ENCODE results near the gene NUP210L.
"Not testable (repeated sequence)": the region's sequence is repeated elsewhere in the genome, so short reads cannot be mapped to it uniquely, and the experiment has no call there.

The NUP210L gene

DNA sequence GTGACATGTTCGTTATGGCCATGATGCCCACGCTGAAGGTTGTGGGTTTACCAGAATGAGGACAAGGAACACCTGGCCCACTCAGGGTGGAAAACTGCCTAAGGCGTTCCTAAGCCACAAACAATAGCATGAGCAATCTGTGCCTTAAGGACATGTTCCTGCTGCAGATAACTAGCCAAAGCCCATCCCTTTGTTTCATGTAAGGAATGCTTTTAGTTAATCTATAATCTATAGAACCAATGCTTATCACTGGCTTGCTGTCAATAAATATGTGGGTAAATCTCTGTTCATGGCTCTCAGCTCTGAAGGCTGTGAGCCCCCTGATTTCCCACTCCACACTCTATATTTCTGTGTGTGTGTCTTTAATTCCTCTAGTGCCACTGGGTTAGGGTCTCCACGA is 107.4 kb downstream of the NUP210L start:
- H2AK5ac ChIP-seq (ENCODE audit: low read length, severe bottlenecking); H3K9me3 ChIP-seq (ENCODE audit: control insufficient read depth, low read length); H3K4me1 ChIP-seq (ENCODE audit: control insufficient read depth, insufficient read depth, low read depth, low read length); H2BK15ac ChIP-seq (ENCODE audit: low read depth, poor library complexity, severe bottlenecking); H2AFZ ChIP-seq (ENCODE audit: low read depth, low read length); H3K4me2 ChIP-seq (ENCODE audit: low read length, poor library complexity, severe bottlenecking); H3K4ac ChIP-seq (ENCODE audit: low read depth in 1 of 2, low read length in 2 of 2); H2BK5ac ChIP-seq (ENCODE audit: low read depth, low read length, poor library complexity, severe bottlenecking); H3K23ac ChIP-seq (ENCODE audit: low read length in 2 of 2); H3K9ac ChIP-seq (ENCODE audit: low read length); H3K14ac ChIP-seq (ENCODE audit: low read length in 2 of 2); DNase-seq; H4K8ac ChIP-seq (ENCODE audit: low read length); H3K79me1 ChIP-seq (replicated peaks; ENCODE audit: low read length, poor library complexity, severe bottlenecking); H3K27ac ChIP-seq (ENCODE audit: low read length, poor library complexity, severe bottlenecking); H2BK12ac ChIP-seq (ENCODE audit: low read length in 2 of 2); H4K91ac ChIP-seq (ENCODE audit: low read length); H3K36me3 ChIP-seq (ENCODE audit: control insufficient read depth in 1 of 2, insufficient read depth in 2 of 2, low read depth in 1 of 2, low read length in 2 of 2); H3K4me3 ChIP-seq (ENCODE audit: insufficient read depth in 1 of 2, low read depth in 1 of 2, low read length in 2 of 2); H3K18ac ChIP-seq (ENCODE audit: low read depth in 1 of 2, low read length in 2 of 2); H3K27me3 ChIP-seq (ENCODE audit: control insufficient read depth in 1 of 2, insufficient read depth in 1 of 2, low read length in 2 of 2); H2BK120ac ChIP-seq (ENCODE audit: low read depth, low read length): not testable (repeated sequence)
- 55% methylated on average over 3 of the region's 4 CpGs for WGBS

DNA sequence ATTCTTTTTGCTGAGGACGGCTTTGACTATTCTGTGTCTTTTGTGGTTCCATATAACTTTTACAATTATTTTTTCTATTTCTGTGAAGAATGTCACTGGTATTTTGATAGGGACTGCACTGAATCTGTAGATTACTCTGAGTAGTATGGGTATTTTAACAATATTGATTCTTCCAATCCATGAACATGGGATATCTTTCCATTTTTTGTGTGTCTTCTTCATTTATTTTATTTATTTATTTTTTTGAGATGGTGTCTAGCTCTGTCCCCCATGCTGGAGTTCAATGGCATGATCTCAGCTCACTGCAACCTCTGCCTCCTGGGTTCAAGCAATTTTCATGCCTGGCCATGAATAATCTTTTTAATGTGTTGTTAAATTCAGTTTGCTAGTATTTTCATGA is 121.2 kb downstream of the NUP210L start:
- H3K4me3 ChIP-seq (ENCODE audit: insufficient read depth in 1 of 2, low read depth in 1 of 2, low read length in 2 of 2); DNase-seq; H3K14ac ChIP-seq (ENCODE audit: low read length in 2 of 2); H2BK15ac ChIP-seq (ENCODE audit: low read depth, poor library complexity, severe bottlenecking); H3K27me3 ChIP-seq (ENCODE audit: control insufficient read depth in 1 of 2, insufficient read depth in 1 of 2, low read length in 2 of 2); H3K18ac ChIP-seq (ENCODE audit: low read depth in 1 of 2, low read length in 2 of 2); H3K9ac ChIP-seq (ENCODE audit: low read length); H3K79me1 ChIP-seq (replicated peaks; ENCODE audit: low read length, poor library complexity, severe bottlenecking); H3K4me2 ChIP-seq (ENCODE audit: low read length, poor library complexity, severe bottlenecking); H3K27ac ChIP-seq (ENCODE audit: low read length, poor library complexity, severe bottlenecking); H3K23ac ChIP-seq (ENCODE audit: low read length in 2 of 2); H3K4ac ChIP-seq (ENCODE audit: low read depth in 1 of 2, low read length in 2 of 2); H2BK120ac ChIP-seq (ENCODE audit: low read depth, low read length); H2AK5ac ChIP-seq (ENCODE audit: low read length, severe bottlenecking); H2BK5ac ChIP-seq (ENCODE audit: low read depth, low read length, poor library complexity, severe bottlenecking); H4K91ac ChIP-seq (ENCODE audit: low read length); H3K36me3 ChIP-seq (ENCODE audit: control insufficient read depth in 1 of 2, insufficient read depth in 2 of 2, low read depth in 1 of 2, low read length in 2 of 2); H3K4me1 ChIP-seq (ENCODE audit: control insufficient read depth, insufficient read depth, low read depth, low read length); H4K8ac ChIP-seq (ENCODE audit: low read length); H2BK12ac ChIP-seq (ENCODE audit: low read length in 2 of 2); H2AFZ ChIP-seq (ENCODE audit: low read depth, low read length): not testable (repeated sequence)
- H3K9me3 ChIP-seq (ENCODE audit: control insufficient read depth, low read length) = peaks cover 10% of the 10 kb centered on the region
- WGBS = no CpG with 5 or more reads among the region's 1 CpG

DNA sequence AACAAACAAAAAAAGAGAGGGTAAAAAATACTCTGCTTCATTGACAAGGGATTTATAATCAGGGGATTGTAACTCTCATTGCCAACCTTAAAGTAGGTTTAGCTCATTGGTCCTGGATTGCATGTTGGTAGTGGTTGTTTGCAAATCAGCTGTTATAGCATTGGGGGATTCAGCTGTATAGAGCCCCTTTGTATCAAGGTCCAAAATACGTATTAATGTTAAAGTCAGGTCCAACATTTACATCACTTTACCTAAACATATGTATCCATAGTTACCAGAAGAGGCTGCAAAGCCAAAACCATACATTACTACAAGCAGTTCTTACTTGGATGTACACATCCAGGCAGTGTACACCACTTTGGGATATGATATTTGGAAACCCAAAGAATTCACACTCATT is 134.9 kb downstream of the NUP210L start:
- Histone ChIP-seq H3K9me3 (ENCODE audit: control insufficient read depth, low read length) (no peaks in the 10 kb centered on the region), H3K27ac (ENCODE audit: low read length, poor library complexity, severe bottlenecking) (no peak overlapping the region), H3K23ac (ENCODE audit: low read length in 2 of 2) (no peak overlapping the region), H2BK120ac (ENCODE audit: low read depth, low read length) (no peak overlapping the region), H3K18ac (ENCODE audit: low read depth in 1 of 2, low read length in 2 of 2) (no peak overlapping the region), H3K14ac (ENCODE audit: low read length in 2 of 2) (no peak overlapping the region), H2BK5ac (ENCODE audit: low read depth, low read length, poor library complexity, severe bottlenecking) (no peak overlapping the region), H2BK12ac (ENCODE audit: low read length in 2 of 2) (no peak overlapping the region), H2BK15ac (ENCODE audit: low read depth, poor library complexity, severe bottlenecking) (no peak overlapping the region), H2AFZ (ENCODE audit: low read depth, low read length) (no peak overlapping the region), H3K79me1 (replicated peaks; ENCODE audit: low read length, poor library complexity, severe bottlenecking) (no peaks in the 10 kb centered on the region), H3K27me3 (ENCODE audit: control insufficient read depth in 1 of 2, insufficient read depth in 1 of 2, low read length in 2 of 2) (no peaks in the 10 kb centered on the region), H3K4me3 (ENCODE audit: insufficient read depth in 1 of 2, low read depth in 1 of 2, low read length in 2 of 2) (no peak overlapping the region), H3K4me2 (ENCODE audit: low read length, poor library complexity, severe bottlenecking) (no peak overlapping the region), H3K36me3 (ENCODE audit: control insufficient read depth in 1 of 2, insufficient read depth in 2 of 2, low read depth in 1 of 2, low read length in 2 of 2) (no peaks in the 10 kb centered on the region), H3K9ac (ENCODE audit: low read length) (no peak overlapping the region), H2AK5ac (ENCODE audit: low read length, severe bottlenecking) (no peak overlapping the region), H4K91ac (ENCODE audit: low read length) (no peak overlapping the region), H4K8ac (ENCODE audit: low read length) (no peak overlapping the region), H3K4me1 (ENCODE audit: control insufficient read depth, insufficient read depth, low read depth, low read length) (no peaks in the 10 kb centered on the region), H3K4ac (ENCODE audit: low read depth in 1 of 2, low read length in 2 of 2) (no peak overlapping the region)
- DNase-seq = no peak
- 90% methylated on average over 1 of the region's 1 CpG for whole genome bisulfite sequencing

GRCh38 chr1:154019269-154019668 is 135.6 kb downstream of the NUP210L start:
- Histone ChIP-seq H2AFZ (ENCODE audit: low read depth, low read length) (no peak overlapping the region), H3K36me3 (ENCODE audit: control insufficient read depth in 1 of 2, insufficient read depth in 2 of 2, low read depth in 1 of 2, low read length in 2 of 2) (no peaks in the 10 kb centered on the region), H3K4ac (ENCODE audit: low read depth in 1 of 2, low read length in 2 of 2) (no peak overlapping the region), H2BK120ac (ENCODE audit: low read depth, low read length) (no peak overlapping the region), H3K27me3 (ENCODE audit: control insufficient read depth in 1 of 2, insufficient read depth in 1 of 2, low read length in 2 of 2) (no peaks in the 10 kb centered on the region), H3K18ac (ENCODE audit: low read depth in 1 of 2, low read length in 2 of 2) (no peak overlapping the region), H2BK5ac (ENCODE audit: low read depth, low read length, poor library complexity, severe bottlenecking) (no peak overlapping the region), H3K4me2 (ENCODE audit: low read length, poor library complexity, severe bottlenecking) (no peak overlapping the region), H3K9ac (ENCODE audit: low read length) (no peak overlapping the region), H4K8ac (ENCODE audit: low read length) (no peak overlapping the region), H3K14ac (ENCODE audit: low read length in 2 of 2) (no peak overlapping the region), H3K4me3 (ENCODE audit: insufficient read depth in 1 of 2, low read depth in 1 of 2, low read length in 2 of 2) (no peak overlapping the region), H2BK12ac (ENCODE audit: low read length in 2 of 2) (no peak overlapping the region), H3K79me1 (replicated peaks; ENCODE audit: low read length, poor library complexity, severe bottlenecking) (no peaks in the 10 kb centered on the region), H3K23ac (ENCODE audit: low read length in 2 of 2) (no peak overlapping the region), H3K9me3 (ENCODE audit: control insufficient read depth, low read length) (no peaks in the 10 kb centered on the region), H4K91ac (ENCODE audit: low read length) (no peak overlapping the region), H2BK15ac (ENCODE audit: low read depth, poor library complexity, severe bottlenecking) (no peak overlapping the region), H3K4me1 (ENCODE audit: control insufficient read depth, insufficient read depth, low read depth, low read length) (no peaks in the 10 kb centered on the region), H3K27ac (ENCODE audit: low read length, poor library complexity, severe bottlenecking) (no peak overlapping the region), H2AK5ac (ENCODE audit: low read length, severe bottlenecking) (no peak overlapping the region)
- 97% methylated on average over 3 of the region's 4 CpGs for WGBS
- DNase-seq = no peak

All from mesenchymal stem cell (in vitro differentiated cells and primary cell).